Islet precursor cell (in vitro differentiated cells): Measurements from ENCODE around the gene GPATCH2L.
A peak's percentile ranks its signal among the peaks of the same experiment; 100 is the strongest.

Source experiments
- DNase-seq: peaks from one replicate; pipeline ENCODE4 v3.0.0-alpha.2; 2018

Gene GPATCH2L

DNA sequence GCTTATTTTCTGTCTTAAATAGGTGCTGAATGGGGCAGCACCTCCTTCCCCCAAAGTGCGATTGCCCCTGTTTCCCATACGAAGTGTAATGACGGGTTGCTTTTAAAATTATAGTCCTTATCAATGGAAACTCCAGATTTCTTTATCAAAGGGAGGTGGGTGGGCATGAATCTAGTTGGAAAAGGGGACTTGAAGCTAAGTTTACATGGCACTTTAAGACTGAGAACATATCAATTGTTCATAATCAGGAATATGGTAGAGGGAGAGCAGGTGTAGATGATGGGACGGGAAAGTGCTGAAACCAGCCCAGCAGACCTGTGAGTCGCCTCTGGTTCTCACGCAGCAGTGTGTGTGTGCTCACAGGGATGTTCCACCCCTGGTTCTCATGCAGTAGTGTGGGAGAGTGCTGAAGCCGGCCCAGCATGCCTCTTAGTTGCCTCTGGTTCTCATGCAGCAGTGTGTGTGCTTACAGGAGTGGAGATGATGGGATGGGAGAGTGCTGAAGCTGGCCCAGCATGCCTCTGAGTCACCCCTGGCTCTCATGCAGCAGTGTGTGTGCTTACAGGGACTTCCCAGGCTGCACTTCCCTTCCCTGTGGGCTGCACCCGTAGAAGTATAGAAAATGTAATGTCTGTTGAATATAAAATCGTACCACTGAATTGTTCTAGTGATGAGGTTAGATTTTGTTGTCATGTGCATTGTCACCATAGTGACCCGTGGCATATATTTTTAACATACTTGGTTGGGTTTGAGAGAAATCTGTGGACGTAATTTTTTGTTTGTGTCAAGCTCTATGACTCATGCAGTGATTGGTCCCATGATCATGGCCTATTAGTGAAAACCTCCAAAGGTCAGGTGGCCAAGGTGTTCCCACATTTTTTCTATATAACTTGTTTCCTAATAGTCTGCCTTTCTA lies 51.6 kb downstream of the GPATCH2L start:
- DNase-seq: peak; percentile 87

DNA sequence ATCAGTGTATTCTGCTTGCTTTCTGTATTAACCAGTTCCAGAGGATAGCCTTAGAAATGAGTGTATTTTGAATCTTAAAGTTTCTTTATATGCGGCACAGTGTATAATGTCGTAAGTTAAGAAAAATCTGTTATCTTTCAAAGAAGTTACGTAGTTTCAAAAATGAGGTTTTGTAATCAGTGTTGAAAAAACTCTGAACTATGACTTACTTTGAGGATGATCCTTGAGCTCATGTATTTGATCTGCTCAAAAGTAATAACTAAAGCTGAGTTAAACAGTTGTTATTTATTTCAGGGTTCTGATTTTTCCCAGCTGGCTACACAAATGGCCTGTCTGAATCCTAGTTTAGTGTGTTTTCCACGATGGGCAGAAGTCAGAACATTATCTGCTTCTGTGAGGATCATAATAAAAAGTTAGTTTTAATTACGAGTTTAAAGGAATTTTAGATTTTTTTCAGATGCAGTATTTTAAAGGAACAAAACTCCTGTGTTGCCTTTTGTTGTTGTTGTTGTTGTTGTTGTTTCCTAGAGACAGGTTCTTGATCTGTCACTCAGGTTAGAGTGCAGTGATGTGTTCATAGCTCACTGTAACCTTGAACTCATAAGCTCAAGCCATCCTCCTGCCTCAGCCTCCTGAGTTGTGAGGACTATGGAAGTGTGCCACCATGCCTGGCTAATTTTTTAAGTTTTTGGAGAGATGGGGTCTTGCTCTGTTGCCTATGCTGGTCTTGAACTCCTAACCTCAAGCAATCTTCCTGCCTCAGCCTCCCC lies 52.9 kb downstream of the GPATCH2L start:
- DNase-seq: no peak

GRCh38 chr14:76205708-76206107 lies 54.0 kb downstream of the GPATCH2L start:
- no peak for DNase-seq

DNA sequence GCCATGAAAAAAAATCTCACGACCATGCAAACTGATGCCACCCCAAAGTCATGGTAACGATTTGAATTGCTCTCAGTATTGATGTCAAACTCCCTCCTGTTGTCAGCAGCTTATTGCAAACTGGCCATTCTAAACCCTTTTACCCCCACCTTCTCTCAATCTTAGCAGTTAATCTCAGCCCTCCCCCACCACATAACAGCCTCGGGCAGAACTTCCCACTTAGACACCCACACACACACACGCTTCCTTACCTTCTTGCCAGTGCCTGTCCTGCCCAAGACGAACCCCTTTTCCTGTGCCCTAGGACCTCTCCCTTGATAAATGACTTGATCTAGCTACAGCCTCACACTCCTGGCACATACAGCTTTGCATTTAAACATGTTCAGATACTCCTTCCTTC lies 56.6 kb downstream of the GPATCH2L start:
- DNase-seq: no peak

DNA sequence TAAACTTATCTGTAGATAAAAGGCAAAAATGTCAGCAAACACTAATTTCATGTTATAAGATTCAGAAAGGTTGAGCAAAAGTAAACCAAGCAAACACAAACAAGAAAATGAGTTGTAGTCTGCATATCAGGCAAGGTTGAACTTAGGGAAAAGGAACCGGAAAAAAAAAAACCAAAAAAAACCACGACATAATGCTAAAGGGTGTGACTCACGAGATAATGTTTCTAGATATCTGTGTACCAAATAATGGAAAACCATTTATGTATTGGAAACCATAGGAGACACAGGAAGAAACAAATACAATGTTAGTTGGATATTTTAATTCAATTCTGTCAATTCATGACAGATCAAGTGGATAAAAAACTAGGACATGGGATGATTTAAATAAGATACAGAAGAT lies 60.5 kb downstream of the GPATCH2L start:
- no peak for DNase-seq

DNA sequence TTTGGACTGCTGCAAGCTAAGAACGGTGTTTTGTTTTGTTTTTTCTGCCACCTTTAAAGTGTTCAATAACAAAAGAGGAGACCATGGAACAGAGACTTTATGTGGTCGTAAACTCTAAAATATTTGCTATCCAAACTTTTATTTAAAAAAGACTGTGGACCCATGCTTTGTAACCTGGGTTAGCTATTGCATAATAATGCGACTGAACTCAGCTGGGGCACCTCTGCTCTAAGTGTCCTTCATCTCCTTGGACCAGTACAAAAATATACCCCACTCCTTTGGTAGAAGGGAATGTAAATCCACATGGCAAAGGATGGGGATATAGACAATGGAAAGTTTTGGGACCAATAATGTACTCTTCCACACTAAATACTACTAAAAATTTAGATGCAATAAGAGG lies 65.5 kb downstream of the GPATCH2L start:
- DNase-seq: no peak

DNA sequence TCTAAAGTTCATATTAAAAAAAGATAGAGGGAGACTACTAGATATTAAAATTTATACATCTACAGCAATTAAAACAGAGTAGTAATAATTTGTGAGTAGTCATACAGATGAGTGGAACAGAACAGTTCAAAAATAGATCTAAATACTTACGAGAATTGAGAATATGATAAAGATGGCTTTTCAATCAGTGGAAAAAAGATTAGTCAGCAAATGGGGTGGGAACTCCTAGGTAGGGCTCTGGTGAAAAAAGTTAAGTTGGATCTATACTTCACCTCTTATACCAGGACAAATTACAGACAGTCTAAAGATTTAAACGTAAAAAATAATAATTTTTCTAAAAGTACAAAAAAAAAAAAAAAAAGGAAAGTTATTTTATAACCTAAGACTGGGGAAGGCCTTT lies 66.9 kb downstream of the GPATCH2L start:
- no peak for DNase-seq

DNA sequence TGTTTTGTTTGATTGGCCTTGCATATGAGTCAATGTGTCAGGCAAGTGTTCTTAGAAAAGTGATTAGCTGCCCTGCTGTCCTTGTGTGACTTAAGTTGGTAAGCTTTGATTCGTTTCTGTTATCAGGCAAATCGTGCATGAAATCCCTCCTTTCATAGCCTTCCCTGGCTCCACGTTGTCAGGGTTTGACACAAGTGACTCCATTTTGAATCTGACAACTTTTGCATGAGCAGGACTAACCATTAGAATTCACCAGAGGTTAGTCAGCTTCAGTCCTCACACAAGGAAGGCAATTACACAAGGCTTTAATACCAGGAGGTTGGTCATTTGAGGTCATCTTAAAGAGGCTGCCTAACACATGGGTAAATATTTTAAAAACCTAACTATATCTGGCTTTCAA lies 68.2 kb downstream of the GPATCH2L start:
- no peak for DNase-seq

- no peak for DNase-seq
Observed at GRCh38 chr14:76227450-76228050, 75.8 kb downstream of the GPATCH2L start.

- no peak for DNase-seq
Observed at GRCh38 chr14:76228138-76228537, 76.4 kb downstream of the GPATCH2L start.

DNA sequence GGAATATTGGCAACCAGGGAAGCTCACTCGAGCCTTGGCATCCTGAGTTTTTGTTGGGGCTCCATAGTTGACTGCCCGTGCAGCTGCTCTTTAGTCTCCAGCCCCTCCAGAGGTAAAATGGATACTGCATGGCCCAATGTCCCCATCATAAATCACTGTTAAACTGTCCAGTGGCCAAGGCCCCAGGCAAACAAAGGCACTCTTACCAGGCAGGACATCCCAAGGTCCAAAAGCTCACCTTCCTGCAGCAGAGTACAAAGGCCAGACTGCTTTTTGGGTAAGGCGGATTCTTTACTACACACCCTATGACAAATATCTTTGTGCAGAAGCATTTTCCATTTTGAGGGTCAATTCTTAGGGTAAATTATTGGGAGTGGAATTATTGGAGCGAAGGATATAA lies 81.1 kb downstream of the GPATCH2L start:
- no peak for DNase-seq

DNA sequence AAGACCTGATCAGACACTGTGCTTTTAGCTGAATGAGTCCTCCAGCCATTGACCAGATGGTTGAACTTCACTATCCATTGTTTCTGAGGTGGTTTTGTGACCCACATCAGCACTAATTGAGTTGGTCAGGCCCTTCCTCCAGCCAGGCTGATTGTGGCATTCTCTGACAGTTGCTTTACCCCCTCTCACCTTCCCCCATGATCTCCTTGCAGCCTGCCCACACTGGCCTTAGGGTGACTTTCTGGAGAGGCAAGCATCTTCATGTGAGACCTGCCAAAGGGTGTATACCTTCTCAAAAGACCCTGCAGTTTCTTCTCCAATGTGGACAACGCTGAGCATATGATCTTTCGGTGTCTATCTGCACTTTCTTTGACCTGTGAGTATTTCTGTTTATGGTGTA lies 83.9 kb downstream of the GPATCH2L start:
- no peak for DNase-seq

GRCh38 chr14:76236172-76237130 lies 84.7 kb downstream of the GPATCH2L start:
- no peak for DNase-seq

- no peak for DNase-seq
Observed at GRCh38 chr14:76237349-76237990, 85.7 kb downstream of the GPATCH2L start.

- DNase-seq: no peak
Observed at GRCh38 chr14:76245097-76245496, 93.4 kb downstream of the GPATCH2L start.

- DNase-seq: no peak
Observed at GRCh38 chr14:76250302-76250701, 98.6 kb downstream of the GPATCH2L start.

GRCh38 chr14:76252471-76252870 lies 100.7 kb downstream of the GPATCH2L start:
- DNase-seq: no peak

DNA sequence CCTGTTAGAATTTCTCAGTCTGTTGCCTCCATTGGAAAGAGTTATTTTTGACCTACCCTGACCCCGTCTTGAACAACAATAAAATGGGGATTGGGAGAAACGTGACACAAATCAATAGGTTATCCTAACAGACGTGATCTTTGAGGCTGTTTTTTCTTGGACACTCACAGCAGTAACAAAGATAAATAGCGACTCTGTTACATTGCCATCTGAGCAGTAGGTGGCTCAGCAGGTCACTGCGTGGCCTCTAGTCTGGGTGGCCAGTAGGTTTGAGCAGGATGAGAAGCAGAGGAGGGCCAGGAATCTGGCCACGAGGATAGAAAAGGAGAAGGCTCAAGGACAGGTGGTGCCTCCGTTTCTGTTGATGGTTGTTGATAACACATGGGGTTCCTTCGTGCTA lies 101.4 kb downstream of the GPATCH2L start:
- no peak for DNase-seq

DNA sequence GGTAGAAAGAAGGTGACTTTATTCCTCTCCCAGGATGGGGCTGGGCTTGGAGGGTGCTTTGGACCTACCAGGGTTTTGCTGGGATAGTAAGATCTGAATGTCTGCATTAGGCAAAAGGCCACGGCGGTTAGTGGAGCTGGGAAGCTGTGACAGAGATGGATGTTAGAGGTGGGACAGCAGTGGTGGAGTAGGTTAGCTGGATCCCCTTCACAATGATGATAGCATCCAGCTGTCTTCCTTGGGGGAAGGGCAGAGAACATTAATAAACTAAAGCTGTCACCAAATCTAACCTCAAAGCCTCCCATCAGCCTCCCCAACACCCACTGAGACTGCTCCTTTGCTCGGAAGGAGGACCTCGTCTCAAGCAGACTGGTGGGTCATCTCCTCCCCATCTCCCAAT lies 104.8 kb downstream of the GPATCH2L start:
- no peak for DNase-seq

GRCh38 chr14:76257111-76257803 lies 105.5 kb downstream of the GPATCH2L start:
- DNase-seq: no peak

DNA sequence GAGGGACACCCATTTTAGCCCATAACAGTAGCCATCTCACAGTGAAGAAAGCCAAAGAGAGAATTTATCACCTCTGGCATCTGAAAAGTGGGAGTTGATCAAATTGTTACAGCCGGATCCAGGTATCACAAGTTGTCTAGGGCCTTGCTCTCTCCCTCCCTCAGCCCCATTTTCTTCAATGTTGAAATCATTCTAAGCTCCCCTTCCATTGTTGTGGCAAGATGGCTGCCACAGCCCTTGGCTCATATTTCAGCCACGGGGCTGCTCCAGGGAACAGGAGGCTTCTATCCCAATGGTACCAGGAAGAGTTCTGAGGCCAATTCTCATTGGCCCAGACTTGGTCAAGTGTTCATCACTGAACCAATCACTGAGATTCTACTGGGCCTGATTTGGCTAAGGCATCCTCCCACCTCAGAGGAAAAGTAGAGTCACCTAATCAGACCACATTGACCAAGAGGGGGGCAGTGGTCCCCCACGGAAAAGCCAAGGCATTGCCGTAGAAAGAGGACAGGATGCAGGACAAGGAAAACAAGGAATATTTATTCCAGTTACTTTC lies 106.2 kb downstream of the GPATCH2L start:
- no peak for DNase-seq
